H9 (cell line): ENCODE measurements around the gene LARGE1. TPM values are rescaled to one million over a fixed set of nuclear protein-coding genes. Genes with fewer than 3 reads are reported as not detected.
A peak's percentile ranks its signal among the peaks of the same experiment; 100 is the strongest.

Experiments used
- DNase-seq: peaks from one replicate; pipeline ENCODE4 v3.0.0-alpha.2; 2017
- H2AFZ ChIP-seq: one replicate; pipeline ENCODE4 v1.6.1; 2013; ENCODE audit warnings: mild to moderate bottlenecking, low read length, control low read depth, moderate library complexity
- H2AK5ac ChIP-seq: 2 replicates; pipeline ENCODE4 v1.6.1; 2013; ENCODE audit warnings: low read length, control low read depth, mixed read lengths; ENCODE audit not compliant: insufficient read length
- H2BK120ac ChIP-seq: one replicate; pipeline ENCODE4 v1.6.1; 2013; ENCODE audit warnings: low read depth, mild to moderate bottlenecking, low read length, control low read depth, inconsistent platforms; ENCODE audit not compliant: poor library complexity, severe bottlenecking
- H2BK12ac ChIP-seq: 2 replicates; pipeline ENCODE4 v1.6.1; 2013; ENCODE audit warnings: low read length, control low read depth, mixed read lengths, low read depth; ENCODE audit not compliant: insufficient read length
- H2BK15ac ChIP-seq: 2 replicates; pipeline ENCODE4 v1.6.1; 2013; ENCODE audit warnings: low read depth, low read length, control low read depth
- H2BK20ac ChIP-seq: one replicate; pipeline ENCODE4 v1.6.1; 2013; ENCODE audit warnings: low read depth, mild to moderate bottlenecking, low read length, control low read depth, inconsistent platforms; ENCODE audit not compliant: poor library complexity, severe bottlenecking
- H2BK5ac ChIP-seq: 2 replicates; pipeline ENCODE4 v1.6.1; 2013; ENCODE audit warnings: low read length, control low read depth, mixed read lengths; ENCODE audit not compliant: insufficient read length
- H3K14ac ChIP-seq: 2 replicates; pipeline ENCODE4 v1.6.1; 2013; ENCODE audit warnings: low read length, control low read depth; ENCODE audit not compliant: insufficient read depth
- H3K18ac ChIP-seq: 2 replicates; pipeline ENCODE4 v1.6.1; 2013; ENCODE audit warnings: low read depth, mild to moderate bottlenecking, mixed read lengths, low read length, control low read depth; ENCODE audit not compliant: insufficient read length
- H3K23ac ChIP-seq: 2 replicates; pipeline ENCODE4 v1.6.1; 2013; ENCODE audit warnings: low read length, control low read depth, mixed read lengths, low read depth; ENCODE audit not compliant: insufficient read length
- H3K23me2 ChIP-seq: 2 replicates; pipeline ENCODE4 v1.6.1; 2013; ENCODE audit warnings: low read depth, mild to moderate bottlenecking, mixed read lengths, low read length, control low read depth; ENCODE audit not compliant: insufficient read length, poor library complexity, severe bottlenecking
- H3K27ac ChIP-seq: 2 replicates; pipeline ENCODE4 v1.5.1; 2013; ENCODE audit warnings: low read length, control low read depth, mixed read lengths, low read depth; ENCODE audit not compliant: insufficient read length
- H3K27me3 ChIP-seq: 2 replicates; pipeline ENCODE4 v1.6.1; 2013; ENCODE audit warnings: low read length, control low read depth, inconsistent platforms; ENCODE audit not compliant: insufficient read depth
- H3K4ac ChIP-seq: 2 replicates; pipeline ENCODE4 v1.6.1; 2013; ENCODE audit warnings: low read depth, mild to moderate bottlenecking, control low read depth, inconsistent platforms, low read length, moderate library complexity
- H3K4me1 ChIP-seq: 2 replicates; pipeline ENCODE4 v1.6.1; 2013; ENCODE audit warnings: low read length, control low read depth, inconsistent platforms; ENCODE audit not compliant: insufficient read depth
- H3K4me2 ChIP-seq: 2 replicates; pipeline ENCODE4 v1.6.1; 2013; ENCODE audit warnings: low read length, control low read depth, mixed read lengths; ENCODE audit not compliant: insufficient read length, insufficient read depth
- H3K56ac ChIP-seq: 2 replicates; pipeline ENCODE4 v1.6.1; 2013; ENCODE audit warnings: low read depth, mild to moderate bottlenecking, mixed read lengths, low read length, control low read depth; ENCODE audit not compliant: insufficient read length
- H3K79me1 ChIP-seq: 2 replicates; pipeline ENCODE4 v1.6.1; 2013; ENCODE audit warnings: low read depth, mild to moderate bottlenecking, moderate library complexity, low read length, control low read depth, inconsistent platforms; ENCODE audit not compliant: insufficient read depth, poor library complexity, severe bottlenecking
- H3K79me2 ChIP-seq: 2 replicates; pipeline ENCODE4 v1.6.1; 2013; ENCODE audit warnings: low read length, control low read depth, inconsistent platforms; ENCODE audit not compliant: insufficient read depth
- H3K9ac ChIP-seq: 2 replicates; pipeline ENCODE4 v1.6.1; 2013; ENCODE audit warnings: low read length, control low read depth, mixed read lengths; ENCODE audit not compliant: insufficient read length; ENCODE audit errors: extremely low read depth
- H3K9me3 ChIP-seq: one replicate; pipeline ENCODE4 v1.6.1; 2013; ENCODE audit warnings: low read depth, low read length, inconsistent platforms; ENCODE audit not compliant: control insufficient read depth
- H3T11ph ChIP-seq: one replicate; pipeline ENCODE4 v1.6.1; 2013; ENCODE audit warnings: mild to moderate bottlenecking, low read length, control low read depth, inconsistent platforms
- H4K20me1 ChIP-seq: one replicate; pipeline ENCODE4 v1.6.1; 2013; ENCODE audit not compliant: control insufficient read depth, insufficient read length, insufficient read depth
- H4K5ac ChIP-seq: 2 replicates; pipeline ENCODE4 v1.6.1; 2013; ENCODE audit warnings: low read depth, mild to moderate bottlenecking, mixed read lengths, low read length, control low read depth; ENCODE audit not compliant: insufficient read length
- H4K8ac ChIP-seq: replicated peaks from 2 replicates; pipeline ENCODE4 v1.6.1; 2013; ENCODE audit warnings: low read length, control low read depth, mixed read lengths, low read depth; ENCODE audit not compliant: insufficient read length
- H4K91ac ChIP-seq: 2 replicates; pipeline ENCODE4 v1.6.1; 2013; ENCODE audit warnings: low read depth, mild to moderate bottlenecking, moderate library complexity, mixed read lengths, low read length, control low read depth; ENCODE audit not compliant: insufficient read length
- H3K27ac Mint-ChIP-seq, 3 experiments: 2 replicates in 2 of 3; 3 replicates in 1 of 3; pipeline ENCODE4 v1.8.0; 2020 to 2021; ENCODE audit warnings: mixed read lengths in 3 of 3, mild to moderate bottlenecking in 1 of 3, moderate library complexity in 1 of 3
- H3K27me3 Mint-ChIP-seq: 2 replicates; pipeline ENCODE4 v1.8.0; 2021; ENCODE audit warnings: low read depth, mild to moderate bottlenecking, moderate library complexity, mixed read lengths
- H3K36me3 Mint-ChIP-seq, 3 experiments: 2 replicates in 2 of 3; 3 replicates in 1 of 3; pipeline ENCODE4 v1.8.0; 2020 to 2021; ENCODE audit warnings: low read depth in 3 of 3, mixed read lengths in 3 of 3; ENCODE audit not compliant: insufficient read depth in 1 of 3
- H3K4me1 Mint-ChIP-seq, 2 experiments: 2 replicates each; pipeline ENCODE4 v1.8.0; 2020; ENCODE audit warnings: mixed read lengths in 2 of 2
- H3K4me3 Mint-ChIP-seq, 2 experiments: 2 replicates in 1 of 2; 3 replicates in 1 of 2; pipeline ENCODE4 v1.8.0; 2020 to 2021; ENCODE audit warnings: mild to moderate bottlenecking in 2 of 2, mixed read lengths in 2 of 2, moderate library complexity in 1 of 2
- H3K9me3 Mint-ChIP-seq, 2 experiments: 2 replicates in 1 of 2; 3 replicates in 1 of 2; pipeline ENCODE4 v1.8.0; 2020; ENCODE audit warnings: mild to moderate bottlenecking in 2 of 2, mixed read lengths in 2 of 2, moderate library complexity in 1 of 2
- CTCF ChIP-seq: fragments of 200-600 bp; sonication (generic); conservative IDR thresholded peaks from 3 replicates; pipeline ENCODE4 v1.8.0; 2021; ENCODE audit warnings: antibody characterized with exemption, mild to moderate bottlenecking
- WGBS: extraction: QIAGEN DNeasy Blood & Tissue Kit; methylation state at CpG from one replicate; pipeline ENCODE4 v1.1.7; 2013; ENCODE audit warnings: missing lambda C conversion rate, low lambda C conversion rate, mixed read lengths; ENCODE audit not compliant: insufficient read length; ENCODE audit errors: extremely low coverage; 5-methylcytosine and 5-hydroxymethylcytosine counted together
- total RNA-seq: library from RNA; stranded (reverse); gene quantifications from 2 replicates; pipeline ENCODE4 v1.2.1, GENCODE V29; 2021

The LARGE1 gene
- total RNA-seq, 1 experiment from 2014 or later, result 43.5 TPM

DNA sequence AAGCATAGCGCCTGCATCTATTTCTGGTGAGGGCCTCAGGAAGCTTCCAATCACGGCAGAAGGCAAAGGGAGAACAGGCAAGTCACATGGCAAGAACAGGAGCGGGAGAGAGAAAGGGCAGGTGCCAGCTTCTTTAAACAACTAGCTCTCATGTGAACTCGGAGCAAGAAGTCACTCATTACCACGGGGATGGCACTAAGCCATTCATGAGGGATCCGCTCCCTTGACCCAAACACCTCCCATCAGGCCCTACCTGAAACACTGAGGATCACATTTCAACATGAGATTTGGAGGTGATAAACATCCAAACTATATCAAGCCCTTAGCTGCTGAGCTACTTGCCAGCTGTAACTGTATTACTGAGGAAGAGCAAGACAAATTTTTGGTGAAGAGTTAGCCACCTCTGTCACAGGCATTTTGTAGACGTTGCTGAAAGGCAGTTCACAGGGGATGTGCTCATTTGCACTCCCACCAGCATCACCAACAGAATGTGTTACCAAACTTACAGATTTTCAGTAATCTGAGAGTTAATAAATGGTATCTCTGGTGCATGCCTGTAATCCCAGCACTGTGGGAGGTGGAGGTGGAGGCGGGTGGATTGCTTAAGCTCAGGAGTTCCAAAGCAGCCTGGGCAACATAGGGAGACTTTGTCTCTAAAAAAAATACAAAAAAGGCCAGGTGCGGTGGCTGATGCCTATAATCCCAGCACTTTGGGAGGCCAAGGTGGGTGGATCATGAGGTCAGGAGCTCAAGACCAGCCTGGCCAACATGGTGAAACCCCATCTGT is 398.2 kb downstream of the LARGE1 start:
- no peak overlapping the region for H3K14ac ChIP-seq
- H3K4me2 ChIP-seq, result no peak overlapping the region
- H4K8ac ChIP-seq, result no peak overlapping the region
- no peaks in the 10 kb centered on the region for H3K27me3 ChIP-seq
- no peak overlapping the region for H3K23ac ChIP-seq
- peaks cover 12 to 20% (median 18%) of the 10 kb centered on the region in 3 experiments for H3K36me3 Mint-ChIP-seq
- no peaks in the 10 kb centered on the region for H3K79me1 ChIP-seq
- H4K20me1 ChIP-seq, result no peaks in the 10 kb centered on the region
- no peak overlapping the region for H4K5ac ChIP-seq
- no CpG with 5 or more reads among the region's 9 CpGs for WGBS
- no peak overlapping the region for H2BK20ac ChIP-seq
- H3K4me3 Mint-ChIP-seq, result no peak overlapping the region
- H3K23me2 ChIP-seq, result no peaks in the 10 kb centered on the region
- H2AFZ ChIP-seq, result no peak overlapping the region
- H2BK15ac ChIP-seq, result no peak overlapping the region
- H2AK5ac ChIP-seq, result no peak overlapping the region
- no peaks in the 10 kb centered on the region; the same call in 1 of the 2 replicates for H3K79me2 ChIP-seq
- no peaks in the 10 kb centered on the region for H3K27me3 Mint-ChIP-seq
- no peak for DNase-seq
- H3K4ac ChIP-seq, result no peak overlapping the region
- no peak overlapping the region for H3T11ph ChIP-seq
- H3K56ac ChIP-seq, result no peak overlapping the region
- peaks cover 0 to 8% of the 10 kb centered on the region in 2 experiments; a peak in 1 of 5 replicates for H3K9me3 Mint-ChIP-seq
- H2BK120ac ChIP-seq, result no peak overlapping the region
- no peak overlapping the region for H3K18ac ChIP-seq
- peak overlapping the region in 1 of 3 experiments; percentile 85; a peak in 2 of 7 replicates for H3K27ac Mint-ChIP-seq
- no peak overlapping the region for H3K9ac ChIP-seq
- no peaks in the 10 kb centered on the region; the same call in 1 of the 2 replicates for H3K4me1 ChIP-seq
- H3K27ac ChIP-seq, result no peak overlapping the region
- H2BK12ac ChIP-seq, result no peak overlapping the region
- H2BK5ac ChIP-seq, result no peak overlapping the region
- no peak overlapping the region for H4K91ac ChIP-seq
- TF ChIP-seq CTCF, result no peak
- H3K9me3 ChIP-seq, result no peaks in the 10 kb centered on the region
- H3K4me1 Mint-ChIP-seq, result peaks cover 10 to 12% of the 10 kb centered on the region in 2 experiments
